ENCODE measurements around the gene ANKH. TPM values are rescaled to one million over a fixed set of nuclear protein-coding genes. Genes with fewer than 3 reads are reported as not detected.

Gene ANKH
- total RNA-seq, 6 donors from 2014 or later: 17.2 to 66.7 (median 24.5) TPM

DNA sequence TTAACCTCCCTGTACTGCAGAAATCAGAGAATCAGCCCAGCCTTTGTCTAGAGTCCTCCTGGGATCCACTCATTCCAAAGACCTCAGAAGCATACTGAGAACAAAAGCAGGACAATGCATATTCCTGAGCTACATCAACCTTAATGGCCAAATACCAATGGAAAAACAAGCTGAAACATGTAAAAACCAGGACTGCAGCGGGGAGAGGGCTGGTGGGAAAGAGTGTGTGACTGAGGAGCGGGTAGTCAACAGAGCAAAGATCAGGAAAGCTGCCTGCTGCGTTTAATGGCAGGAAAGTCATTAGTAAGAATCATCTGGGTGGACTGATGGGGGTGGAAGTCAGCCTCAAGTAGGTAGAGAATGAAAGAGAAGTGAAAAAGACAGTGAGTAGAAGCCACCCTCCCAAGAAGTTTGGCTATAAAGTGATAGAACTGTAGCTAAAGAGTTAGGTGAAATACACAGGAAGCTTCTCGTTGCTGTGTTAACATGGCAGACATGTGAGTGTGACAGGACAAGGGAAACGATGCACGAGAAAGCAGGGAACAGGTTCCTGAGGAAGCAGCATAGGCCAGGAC, 119.0 kb downstream of the ANKH start:
- peaks cover 0 to 21% (median 9%) of the 10 kb centered on the region in 4 donors for H3K36me3 ChIP-seq
- H3K27ac ChIP-seq: no peak overlapping the region
- H3K4me1 ChIP-seq: no peaks in the 10 kb centered on the region
- H3K27me3 ChIP-seq: no peaks in the 10 kb centered on the region
- no peaks in the 10 kb centered on the region for H3K9me3 ChIP-seq
- DNase-seq: no peak
- no peak overlapping the region for H3K4me3 ChIP-seq
- WGBS, 2 donors: 76 to 78% methylated on average over 6 of the region's 6 CpGs
- ATAC-seq (ENCODE audit: low FRiP score in 2 of 2): no peak
- TF ChIP-seq EP300 (IDR thresholded peaks at IDR 0.05) (no peak), POLR2A (IDR thresholded peaks at IDR 0.05) (no peak), POLR2AphosphoS5 (IDR thresholded peaks at IDR 0.05) (no peak)
- TF ChIP-seq, protein P1, sequence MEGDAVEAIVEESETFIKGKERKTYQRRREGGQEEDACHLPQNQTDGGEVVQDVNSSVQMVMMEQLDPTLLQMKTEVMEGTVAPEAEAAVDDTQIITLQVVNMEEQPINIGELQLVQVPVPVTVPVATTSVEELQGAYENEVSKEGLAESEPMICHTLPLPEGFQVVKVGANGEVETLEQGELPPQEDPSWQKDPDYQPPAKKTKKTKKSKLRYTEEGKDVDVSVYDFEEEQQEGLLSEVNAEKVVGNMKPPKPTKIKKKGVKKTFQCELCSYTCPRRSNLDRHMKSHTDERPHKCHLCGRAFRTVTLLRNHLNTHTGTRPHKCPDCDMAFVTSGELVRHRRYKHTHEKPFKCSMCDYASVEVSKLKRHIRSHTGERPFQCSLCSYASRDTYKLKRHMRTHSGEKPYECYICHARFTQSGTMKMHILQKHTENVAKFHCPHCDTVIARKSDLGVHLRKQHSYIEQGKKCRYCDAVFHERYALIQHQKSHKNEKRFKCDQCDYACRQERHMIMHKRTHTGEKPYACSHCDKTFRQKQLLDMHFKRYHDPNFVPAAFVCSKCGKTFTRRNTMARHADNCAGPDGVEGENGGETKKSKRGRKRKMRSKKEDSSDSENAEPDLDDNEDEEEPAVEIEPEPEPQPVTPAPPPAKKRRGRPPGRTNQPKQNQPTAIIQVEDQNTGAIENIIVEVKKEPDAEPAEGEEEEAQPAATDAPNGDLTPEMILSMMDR (IDR thresholded peaks at IDR 0.05): no peak

DNA sequence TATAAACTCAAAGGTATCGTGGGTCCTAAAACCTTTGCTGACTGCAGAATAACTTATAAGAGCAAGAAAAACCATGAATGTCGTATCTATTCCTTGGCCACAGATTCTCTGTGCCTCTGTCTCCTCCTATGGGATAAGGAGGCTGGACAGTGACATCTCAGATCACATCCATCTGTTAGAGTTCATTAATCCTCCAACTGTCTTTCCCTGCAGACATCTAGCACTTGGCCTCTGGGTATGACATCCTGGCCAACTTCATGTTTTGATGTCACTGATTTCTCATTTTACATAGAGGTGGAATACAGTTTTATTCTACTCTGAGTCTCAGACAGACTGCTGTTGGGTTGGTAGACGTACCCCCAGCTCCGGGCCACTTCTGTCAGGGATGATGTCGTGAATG, 120.9 kb downstream of the ANKH start:
- DNase-seq (no peak), ATAC-seq (ENCODE audit: low FRiP score in 2 of 2) (no peak)
- Histone ChIP-seq H3K27ac (no peak overlapping the region), H3K9me3 (no peaks in the 10 kb centered on the region), H3K36me3 (peaks cover 0 to 33% (median 13%) of the 10 kb centered on the region in 4 donors), H3K4me1 (no peaks in the 10 kb centered on the region), H3K27me3 (no peaks in the 10 kb centered on the region), H3K4me3 (no peak overlapping the region)
- TF ChIP-seq, protein P1 (IDR thresholded peaks at IDR 0.05): no peak
- no peak for TF ChIP-seq EP300 (IDR thresholded peaks at IDR 0.05)
- TF ChIP-seq POLR2A (IDR thresholded peaks at IDR 0.05): no peak
- TF ChIP-seq POLR2AphosphoS5 (IDR thresholded peaks at IDR 0.05): no peak
- 99 to 100% methylated on average over 5 of the region's 5 CpGs for WGBS, 2 donors

DNA sequence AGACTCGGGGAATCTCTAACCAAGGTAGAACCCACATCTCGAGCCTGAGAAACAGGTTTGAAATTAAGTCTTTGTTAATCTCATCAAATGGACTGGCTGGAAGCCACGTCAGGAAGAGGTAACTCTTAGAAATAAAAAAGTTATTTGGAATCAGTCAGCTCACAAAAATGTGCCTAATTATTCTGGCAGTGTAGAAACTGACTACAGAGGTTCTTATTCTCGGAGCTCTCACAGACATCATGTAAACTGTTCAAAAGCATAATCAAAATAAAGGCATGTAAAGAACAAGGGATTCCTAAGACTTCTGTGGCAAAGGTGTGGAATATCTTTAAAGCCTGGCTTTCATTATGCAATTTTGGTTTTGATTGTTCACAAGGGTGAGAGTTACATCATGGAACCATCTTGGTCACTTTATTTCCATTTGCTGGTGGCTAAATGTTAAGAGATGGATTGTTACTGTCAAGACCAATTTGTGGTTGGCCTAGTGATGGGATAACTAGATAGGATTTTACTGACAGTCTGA, 121.9 kb downstream of the ANKH start:
- Histone ChIP-seq H3K4me1 (no peaks in the 10 kb centered on the region), H3K9me3 (no peaks in the 10 kb centered on the region), H3K36me3 (peaks cover 0 to 31% (median 13%) of the 10 kb centered on the region in 4 donors), H3K27me3 (no peaks in the 10 kb centered on the region), H3K4me3 (no peak overlapping the region), H3K27ac (no peak overlapping the region)
- 86 to 94% methylated on average over 4 of the region's 4 CpGs for WGBS, 2 donors
- TF ChIP-seq EP300 (IDR thresholded peaks at IDR 0.05) (no peak), POLR2AphosphoS5 (IDR thresholded peaks at IDR 0.05) (no peak), POLR2A (IDR thresholded peaks at IDR 0.05) (no peak)
- TF ChIP-seq, protein P1 (IDR thresholded peaks at IDR 0.05): no peak
- DNase-seq: no peak
- ATAC-seq (ENCODE audit: low FRiP score in 2 of 2): no peak

DNA sequence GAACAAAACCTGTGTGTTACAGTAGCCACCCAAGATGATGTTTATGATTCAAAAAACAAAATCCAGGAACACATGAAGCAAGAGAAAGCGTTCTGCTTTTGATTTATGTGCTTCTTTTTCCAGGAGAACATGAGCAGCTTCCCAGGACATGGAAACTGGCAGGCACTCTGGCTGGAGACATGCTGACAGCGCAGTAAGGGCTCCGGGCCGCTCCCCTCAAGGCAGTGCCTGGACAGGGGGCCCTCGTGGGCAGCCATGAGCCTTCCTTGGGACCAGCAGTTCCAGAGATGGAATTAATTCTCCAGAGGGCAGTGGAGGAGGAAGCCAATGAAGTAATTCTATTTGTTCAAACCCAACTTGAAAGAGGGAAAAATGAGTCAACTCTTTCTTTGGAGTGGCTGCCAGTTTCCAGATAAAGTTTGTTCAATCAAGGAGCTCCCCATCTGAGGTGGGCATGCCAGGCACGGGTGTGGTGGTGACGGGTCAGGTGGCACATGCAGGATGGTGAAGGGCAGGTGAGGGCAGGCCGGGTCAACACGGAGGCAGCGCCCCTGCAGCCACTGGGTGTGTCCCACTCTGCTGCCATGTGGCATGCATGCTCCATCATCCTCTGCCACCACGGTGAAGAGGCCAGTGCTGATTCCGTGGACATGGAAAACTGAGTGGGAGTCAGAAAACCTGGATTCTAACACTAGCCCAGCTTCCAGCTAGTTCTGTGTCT, 123.2 kb downstream of the ANKH start:
- peak in 1 of 2 donors; percentile 27 for ATAC-seq (ENCODE audit: low FRiP score in 2 of 2)
- WGBS, 2 donors: 92 to 96% methylated on average over 7 to 12 of the region's 12 CpGs

More for the DNA sequence above, 123.2 kb downstream of the ANKH start:
- no peak overlapping the region for H3K4me3 ChIP-seq
- TF ChIP-seq, protein P1 (IDR thresholded peaks at IDR 0.05): no peak
- H3K27ac ChIP-seq: no peak overlapping the region
- no peaks in the 10 kb centered on the region for H3K4me1 ChIP-seq
- no peaks in the 10 kb centered on the region for H3K27me3 ChIP-seq
- H3K36me3 ChIP-seq: peaks cover 0 to 31% (median 14%) of the 10 kb centered on the region in 4 donors
- H3K9me3 ChIP-seq: no peaks in the 10 kb centered on the region
- peak in 1 of 2 donors; percentile 63 for DNase-seq
